ENCODE measurements around the gene AP1AR.

DNA sequence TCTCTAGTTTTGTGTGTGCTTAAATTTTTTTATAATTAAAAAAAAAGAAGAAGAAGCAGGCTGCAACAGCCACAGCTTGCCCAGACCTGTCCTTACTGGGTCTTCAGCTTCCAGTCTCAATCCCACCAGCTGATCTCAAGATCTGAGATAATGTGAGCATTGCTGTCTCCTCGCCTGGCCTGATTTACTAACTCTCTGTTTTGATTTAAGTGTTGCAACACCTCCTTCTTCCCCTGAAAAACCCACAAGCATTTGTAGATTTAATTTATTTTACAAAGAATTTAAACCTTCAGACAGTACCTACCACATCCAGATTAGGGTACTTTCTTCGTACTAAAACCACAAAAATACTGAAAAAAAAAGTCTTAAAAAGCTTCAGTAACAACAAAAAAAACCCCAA is 48.3 kb upstream of the AP1AR start:
- TF ChIP-seq EZH2 (IDR thresholded peaks at IDR 0.05; ENCODE audit: borderline replicate concordance, low read length): no peak
- TF ChIP-seq, protein P1, sequence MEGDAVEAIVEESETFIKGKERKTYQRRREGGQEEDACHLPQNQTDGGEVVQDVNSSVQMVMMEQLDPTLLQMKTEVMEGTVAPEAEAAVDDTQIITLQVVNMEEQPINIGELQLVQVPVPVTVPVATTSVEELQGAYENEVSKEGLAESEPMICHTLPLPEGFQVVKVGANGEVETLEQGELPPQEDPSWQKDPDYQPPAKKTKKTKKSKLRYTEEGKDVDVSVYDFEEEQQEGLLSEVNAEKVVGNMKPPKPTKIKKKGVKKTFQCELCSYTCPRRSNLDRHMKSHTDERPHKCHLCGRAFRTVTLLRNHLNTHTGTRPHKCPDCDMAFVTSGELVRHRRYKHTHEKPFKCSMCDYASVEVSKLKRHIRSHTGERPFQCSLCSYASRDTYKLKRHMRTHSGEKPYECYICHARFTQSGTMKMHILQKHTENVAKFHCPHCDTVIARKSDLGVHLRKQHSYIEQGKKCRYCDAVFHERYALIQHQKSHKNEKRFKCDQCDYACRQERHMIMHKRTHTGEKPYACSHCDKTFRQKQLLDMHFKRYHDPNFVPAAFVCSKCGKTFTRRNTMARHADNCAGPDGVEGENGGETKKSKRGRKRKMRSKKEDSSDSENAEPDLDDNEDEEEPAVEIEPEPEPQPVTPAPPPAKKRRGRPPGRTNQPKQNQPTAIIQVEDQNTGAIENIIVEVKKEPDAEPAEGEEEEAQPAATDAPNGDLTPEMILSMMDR (IDR thresholded peaks at IDR 0.05; ENCODE audit: low read length): no peak

Measured in OCI-LY1 (cell line).